CD4-positive, alpha-beta T cell (primary cell): Measurements from ENCODE around the gene THSD8. TPM values are rescaled to one million over a fixed set of nuclear protein-coding genes. Genes with fewer than 3 reads are reported as not detected.
"Not testable (repeated sequence)": the region's sequence is repeated elsewhere in the genome, so short reads cannot be mapped to it uniquely, and the experiment has no call there.

Experiments used
- ATAC-seq: fragments of 200-7000 bp; cut with Tn5 transposase; one replicate; pipeline ENCODE4 v1.10.0; 2022; ENCODE audit warnings: mild to moderate bottlenecking; ENCODE audit not compliant: poor library complexity
- CTCF ChIA-PET: fragments of 350-600 bp; sonication (Branson Sonifier 250); formaldehyde crosslinking; loops from one replicate; lab custom pipeline; 2021; ENCODE audit warnings: antibody characterized with exemption, inconsistent platforms; lab: Charles Lee
- POLR2A ChIA-PET: fragments of 350-600 bp; sonication (Branson Sonifier 250); formaldehyde crosslinking; loops from one replicate; lab custom pipeline; 2021; ENCODE audit warnings: antibody characterized with exemption, inconsistent platforms; lab: Charles Lee
- DNase-seq, 14 experiments: peaks; one replicate each; pipeline ENCODE4 v3.0.0-alpha.2; 2013 to 2020; ENCODE audit warnings: mixed read lengths in 2 of 14
- H3K27ac ChIP-seq, 2 donors: one replicate each; pipeline versions ENCODE4 v1.5.1 to v1.7.0; 2013; ENCODE audit warnings: low read length in 2 of 2, low read depth in 1 of 2, mild to moderate bottlenecking in 1 of 2
- H3K27me3 ChIP-seq, 2 experiments: 1 replicate in 1 of 2; 2 replicates in 1 of 2; pipeline versions ENCODE4 v1.6.1 to v1.7.0; 2013; ENCODE audit warnings: low read length in 2 of 2, control low read depth in 1 of 2, mild to moderate bottlenecking in 1 of 2, moderate library complexity in 1 of 2; ENCODE audit not compliant: insufficient read depth in 2 of 2, control insufficient read depth in 1 of 2
- H3K36me3 ChIP-seq: one replicate; pipeline ENCODE4 v1.6.1; 2013; ENCODE audit warnings: low read length, control low read depth; ENCODE audit not compliant: insufficient read depth
- H3K4me1 ChIP-seq: one replicate; pipeline ENCODE4 v1.6.1; 2013; ENCODE audit warnings: low read length, control low read depth; ENCODE audit not compliant: insufficient read depth
- H3K4me3 ChIP-seq: one replicate; pipeline ENCODE4 v1.5.1; 2013; ENCODE audit warnings: mild to moderate bottlenecking, low read length, moderate library complexity
- H3K9me3 ChIP-seq, 2 experiments: 1 replicate in 1 of 2; 2 replicates in 1 of 2; pipeline versions ENCODE4 v1.6.1 to v1.7.0; 2013; ENCODE audit warnings: low read length in 2 of 2, mild to moderate bottlenecking in 2 of 2, control low read depth in 1 of 2, moderate library complexity in 1 of 2; ENCODE audit not compliant: control insufficient read depth in 1 of 2, insufficient read depth in 1 of 2
- H3K27ac Mint-ChIP-seq: one replicate; pipeline ENCODE4 v1.8.0; 2020; ENCODE audit warnings: mixed read lengths
- H3K27me3 Mint-ChIP-seq: one replicate; pipeline ENCODE4 v1.8.0; 2021; ENCODE audit warnings: mixed read lengths
- H3K36me3 Mint-ChIP-seq: one replicate; pipeline ENCODE4 v1.8.0; 2021; ENCODE audit warnings: low read depth, mixed read lengths
- H3K4me1 Mint-ChIP-seq: one replicate; pipeline ENCODE4 v1.8.0; 2021; ENCODE audit warnings: low read depth, mixed read lengths
- H3K4me3 Mint-ChIP-seq: one replicate; pipeline ENCODE4 v1.8.0; 2020; ENCODE audit warnings: mild to moderate bottlenecking, mixed read lengths
- H3K9me3 Mint-ChIP-seq: one replicate; pipeline ENCODE4 v1.8.0; 2020; ENCODE audit warnings: mixed read lengths
- intact Hi-C, 2 experiments: fragments of 100-400 bp; cut with DNase I in 1 of 2; cut with micrococcal nuclease in 1 of 2; formaldehyde crosslinking; loops; one replicate each; pipeline versions ENCODE4 v1.15.1 to v1.9.0; 2023 to 2025; cut with DNase I, micrococcal nuclease
- total RNA-seq, 174 experiments: library from RNA in 2 of 174; stranded (reverse) in 2 of 174; gene quantifications; one replicate each; pipeline ENCODE4 v1.2.3 and lab custom pipeline; 2021 to 2026
- TF ChIP-seq, protein P1 (sequence below): fragments of 200-600 bp; IDR thresholded peaks from one replicate; pipeline ENCODE4 v1.8.0; 2022; ENCODE audit warnings: antibody characterized with exemption, mild to moderate bottlenecking

The THSD8 gene
- total RNA-seq, 2 experiments from 2014 or later, result 1.3 TPM; not detected in 1

DNA sequence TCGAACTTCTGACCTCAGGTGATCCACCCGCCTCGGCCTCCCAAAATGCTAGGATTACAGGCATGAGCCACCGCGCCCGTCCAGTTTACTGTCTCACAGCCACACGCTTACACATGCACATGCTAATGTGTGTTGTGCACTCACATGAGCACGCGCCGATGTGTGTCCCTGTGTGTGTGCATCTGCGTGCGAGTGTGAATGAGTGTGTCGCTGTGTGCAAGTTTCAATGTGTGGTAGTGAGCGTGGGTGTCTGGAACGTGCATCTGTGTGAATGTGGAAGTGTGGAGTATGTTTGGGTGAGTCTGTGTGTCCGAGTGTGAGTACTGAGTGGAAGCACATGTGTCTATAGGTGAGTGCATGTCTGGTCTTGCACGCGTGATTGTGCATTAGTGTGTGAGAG, 40.6 kb downstream of the THSD8 start:
- H3K4me3 Mint-ChIP-seq, result no peak overlapping the region
- peaks cover 0 to 16% of the 10 kb centered on the region in 2 experiments for H3K9me3 ChIP-seq
- H3K27ac ChIP-seq, result no peak overlapping the region
- POLR2A ChIA-PET, result no interaction called here
- ATAC-seq (no peak), DNase-seq (no peak)
- H3K4me1 Mint-ChIP-seq, result peaks cover 33% of the 10 kb centered on the region
- peaks cover 67 to 81% of the 10 kb centered on the region in 2 experiments for H3K27me3 ChIP-seq
- no peaks in the 10 kb centered on the region for H3K36me3 Mint-ChIP-seq
- TF ChIP-seq, protein P1, sequence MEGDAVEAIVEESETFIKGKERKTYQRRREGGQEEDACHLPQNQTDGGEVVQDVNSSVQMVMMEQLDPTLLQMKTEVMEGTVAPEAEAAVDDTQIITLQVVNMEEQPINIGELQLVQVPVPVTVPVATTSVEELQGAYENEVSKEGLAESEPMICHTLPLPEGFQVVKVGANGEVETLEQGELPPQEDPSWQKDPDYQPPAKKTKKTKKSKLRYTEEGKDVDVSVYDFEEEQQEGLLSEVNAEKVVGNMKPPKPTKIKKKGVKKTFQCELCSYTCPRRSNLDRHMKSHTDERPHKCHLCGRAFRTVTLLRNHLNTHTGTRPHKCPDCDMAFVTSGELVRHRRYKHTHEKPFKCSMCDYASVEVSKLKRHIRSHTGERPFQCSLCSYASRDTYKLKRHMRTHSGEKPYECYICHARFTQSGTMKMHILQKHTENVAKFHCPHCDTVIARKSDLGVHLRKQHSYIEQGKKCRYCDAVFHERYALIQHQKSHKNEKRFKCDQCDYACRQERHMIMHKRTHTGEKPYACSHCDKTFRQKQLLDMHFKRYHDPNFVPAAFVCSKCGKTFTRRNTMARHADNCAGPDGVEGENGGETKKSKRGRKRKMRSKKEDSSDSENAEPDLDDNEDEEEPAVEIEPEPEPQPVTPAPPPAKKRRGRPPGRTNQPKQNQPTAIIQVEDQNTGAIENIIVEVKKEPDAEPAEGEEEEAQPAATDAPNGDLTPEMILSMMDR, result no peak
- peaks cover 75% of the 10 kb centered on the region for H3K27me3 Mint-ChIP-seq
- peaks cover 33% of the 10 kb centered on the region for H3K4me1 ChIP-seq
- no peak overlapping the region for H3K27ac Mint-ChIP-seq
- no peaks in the 10 kb centered on the region for H3K36me3 ChIP-seq
- CTCF ChIA-PET, result no interaction called here
- H3K9me3 Mint-ChIP-seq, result no peaks in the 10 kb centered on the region
- intact Hi-C loops, result no loop called here
- H3K4me3 ChIP-seq, result no peak overlapping the region

DNA sequence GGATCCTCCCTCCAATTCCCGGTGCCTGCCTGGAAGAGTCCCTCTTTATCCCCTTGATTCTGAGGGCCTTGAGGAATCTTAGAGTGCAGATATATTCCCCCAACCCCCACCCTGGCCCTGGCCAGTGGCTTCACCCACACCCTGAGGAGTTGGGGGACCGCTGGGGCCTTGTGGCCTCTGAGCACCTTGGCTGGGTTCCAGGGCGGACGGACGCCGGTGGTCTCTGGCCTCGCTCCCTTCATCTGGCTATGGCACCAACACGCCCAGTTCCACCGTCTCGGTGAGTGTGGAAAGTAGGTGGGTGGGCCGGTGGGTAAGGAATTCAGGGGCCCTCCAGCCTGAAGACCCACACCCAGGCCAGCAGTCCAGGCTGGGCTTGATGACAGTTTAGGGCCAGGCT, 41.5 kb downstream of the THSD8 start:
- Histone ChIP-seq H3K4me3 (no peak overlapping the region), H3K4me1 (peaks cover 36% of the 10 kb centered on the region), H3K27me3 (peaks cover 65 to 79% of the 10 kb centered on the region in 2 experiments), H3K9me3 (peaks cover 0 to 16% of the 10 kb centered on the region in 2 experiments), H3K36me3 (no peaks in the 10 kb centered on the region), H3K27ac (no peak overlapping the region)
- H3K27ac Mint-ChIP-seq, result no peak overlapping the region
- CTCF ChIA-PET, result no interaction called here
- peaks cover 75% of the 10 kb centered on the region for H3K27me3 Mint-ChIP-seq
- POLR2A ChIA-PET, result no interaction called here
- no peak overlapping the region for H3K4me3 Mint-ChIP-seq
- peaks cover 28% of the 10 kb centered on the region for H3K4me1 Mint-ChIP-seq
- intact Hi-C loops, result no loop called here
- TF ChIP-seq, protein P1, result no peak
- ATAC-seq, result no peak
- DNase-seq, result no peak
- H3K36me3 Mint-ChIP-seq, result no peaks in the 10 kb centered on the region
- H3K9me3 Mint-ChIP-seq, result no peaks in the 10 kb centered on the region

DNA sequence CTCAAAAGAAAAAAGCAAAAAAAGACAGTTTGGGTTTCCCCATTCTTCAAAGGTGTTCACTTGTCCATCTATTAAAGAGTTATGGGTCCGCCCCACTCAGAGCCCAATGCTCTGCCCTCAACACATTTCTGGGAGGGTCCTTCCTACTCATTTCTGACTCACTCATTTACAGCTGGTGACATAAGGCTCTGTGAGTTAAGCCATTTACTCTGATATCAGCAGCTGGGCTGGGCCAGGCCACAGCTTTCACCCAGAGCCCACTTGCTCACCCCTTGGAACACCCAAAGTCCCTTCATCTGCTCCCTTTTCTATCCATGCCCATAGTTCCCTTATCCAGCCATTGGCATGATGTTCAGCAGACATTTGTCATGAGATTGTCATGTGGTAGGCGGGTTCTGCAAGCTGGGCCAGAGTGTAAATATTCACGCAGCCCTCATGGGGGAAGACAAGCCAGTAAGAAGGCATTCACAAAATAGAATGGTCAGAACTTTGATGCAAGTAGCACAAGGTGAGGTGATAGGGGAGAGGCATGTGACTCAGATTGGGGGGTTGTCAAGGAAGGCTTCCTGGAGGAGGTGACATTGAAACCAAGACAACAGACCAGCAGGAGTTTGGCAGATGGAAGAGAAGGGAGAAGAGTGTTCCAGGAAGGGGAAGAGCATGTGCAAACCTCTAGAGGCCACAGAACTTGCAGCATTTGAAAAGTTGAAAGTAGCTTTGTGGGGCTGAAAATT, 42.3 kb downstream of the THSD8 start:
- POLR2A ChIA-PET, result no interaction called here
- H3K27me3 Mint-ChIP-seq, result peaks cover 75% of the 10 kb centered on the region
- peaks cover 28% of the 10 kb centered on the region for H3K4me1 ChIP-seq
- no peak for DNase-seq
- no peaks in the 10 kb centered on the region for H3K36me3 ChIP-seq
- no peaks in the 10 kb centered on the region for H3K36me3 Mint-ChIP-seq
- H3K27ac Mint-ChIP-seq, result no peak overlapping the region
- intact Hi-C loops, result no loop called here
- peaks cover 0 to 13% of the 10 kb centered on the region in 2 experiments for H3K9me3 ChIP-seq
- TF ChIP-seq, protein P1, result no peak
- no peak overlapping the region for H3K4me3 ChIP-seq
- H3K4me3 Mint-ChIP-seq, result no peak overlapping the region
- no peak overlapping the region for H3K27ac ChIP-seq
- ATAC-seq, result no peak
- no peaks in the 10 kb centered on the region for H3K9me3 Mint-ChIP-seq
- CTCF ChIA-PET, result interaction anchor here (1.2 kb wide), 1 partner anchor 84 kb away, joined by 4 read pairs; no protein-coding TSS in a partner anchor
- peaks cover 24% of the 10 kb centered on the region for H3K4me1 Mint-ChIP-seq
- H3K27me3 ChIP-seq, result peaks cover 60 to 71% of the 10 kb centered on the region in 2 experiments

DNA sequence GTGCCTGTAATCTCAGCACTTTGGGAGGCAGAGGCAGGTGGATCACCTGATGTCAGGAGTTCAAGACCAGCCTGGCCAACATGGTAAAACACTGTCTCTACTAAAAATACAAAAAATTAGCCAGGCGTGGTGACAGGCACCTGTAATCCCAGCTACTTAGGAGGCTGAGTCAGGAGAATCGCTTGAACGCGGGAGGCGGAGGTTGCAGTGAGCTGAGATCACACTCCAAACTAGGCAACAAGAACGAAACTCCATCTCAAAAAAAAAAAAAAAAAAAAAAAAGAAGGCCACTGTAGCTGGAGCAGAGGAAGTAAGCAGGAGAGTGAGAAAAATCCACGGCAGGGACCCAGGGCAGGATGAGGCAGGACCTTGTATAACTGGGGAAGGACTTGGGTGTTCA, 44.7 kb downstream of the THSD8 start:
- H3K4me3 Mint-ChIP-seq, H3K9me3 ChIP-seq, H3K36me3 ChIP-seq, H3K4me1 Mint-ChIP-seq, H3K27ac ChIP-seq, H3K27ac Mint-ChIP-seq, H3K36me3 Mint-ChIP-seq, DNase-seq, H3K9me3 Mint-ChIP-seq, H3K4me3 ChIP-seq, ATAC-seq: not testable (repeated sequence)
- peaks cover 12% of the 10 kb centered on the region for H3K4me1 ChIP-seq
- POLR2A ChIA-PET, result interaction anchor here (0.7 to 1.9 kb wide), 6 partner anchors 40 to 113 kb away, joined by 3 to 7 read pairs (median 4); partner anchors contain the start of gene RNASEH2A
- peaks cover 51% of the 10 kb centered on the region for H3K27me3 Mint-ChIP-seq
- CTCF ChIA-PET, result interaction anchor here (0.8 to 3.3 kb wide), 13 partner anchors 16 to 246 kb away, joined by 3 to 29 read pairs (median 5); partner anchors contain the start of genes GET3 and HOOK2
- intact Hi-C loops, result loop anchor here (1.0 to 2.0 kb wide), 7 partner anchors 50 to 170 kb away; no protein-coding TSS in a partner anchor
- peaks cover 36 to 48% of the 10 kb centered on the region in 2 experiments for H3K27me3 ChIP-seq
